ENCODE results near the gene ANKLE2. TPM values are rescaled to one million over a fixed set of nuclear protein-coding genes. Genes with fewer than 3 reads are reported as not detected.

ANKLE2 gene
- total and polyA plus RNA-seq, 2 of the 13 experiments (the other 11 are each of a cell fraction or from before 2014, with no cell fraction given) = 35.3 to 37.1 TPM

DNA sequence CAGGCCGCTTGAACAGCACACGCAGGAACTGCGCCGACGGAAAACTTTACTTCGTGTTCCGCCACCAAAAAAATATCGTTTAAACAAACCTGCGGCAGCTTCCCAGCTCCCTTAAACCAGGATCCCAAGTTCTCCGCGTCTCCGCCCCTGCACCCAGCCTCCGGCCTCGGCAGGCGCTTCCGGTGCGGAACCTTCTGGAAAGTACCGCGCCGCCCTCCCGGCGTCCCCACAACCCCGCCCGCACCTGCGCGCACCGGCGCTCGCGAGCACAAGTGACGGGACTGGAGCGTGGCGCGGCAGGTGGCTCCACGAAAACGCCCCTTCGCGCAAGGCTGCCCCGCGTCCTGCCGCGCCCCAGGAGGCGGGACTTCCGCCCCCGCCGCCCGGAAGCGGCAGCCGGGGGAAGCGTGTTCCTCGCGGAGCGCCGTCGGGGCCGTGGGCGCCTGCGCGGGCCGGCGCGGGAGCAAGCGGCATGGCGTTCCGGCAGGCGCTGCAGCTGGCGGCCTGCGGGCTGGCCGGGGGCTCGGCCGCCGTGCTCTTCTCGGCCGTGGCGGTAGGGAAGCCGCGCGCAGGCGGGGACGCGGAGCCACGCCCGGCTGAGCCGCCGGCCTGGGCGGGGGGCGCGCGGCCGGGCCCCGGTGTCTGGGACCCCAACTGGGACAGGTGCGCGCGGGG is 51.1 kb downstream of the ANKLE2 start, which contains the start of gene PGAM5 (continued):
- TF ChIP-seq KLF11 (CRISPR knock-in tag; IDR thresholded peaks at IDR 0.05) (no peak), PRMT3 (CRISPR knock-in tag; IDR thresholded peaks at IDR 0.05; ENCODE audit: borderline replicate concordance, low read depth) (no peak), ZIK1 (CRISPR knock-in tag; IDR thresholded peaks at IDR 0.05; ENCODE audit: borderline replicate concordance, low read depth) (0 out of 2 replicates have a peak, but pooled peaks have one; percentile 81), ZNF235 (CRISPR knock-in tag; IDR thresholded peaks at IDR 0.05; ENCODE audit: borderline replicate concordance) (0 out of 2 replicates have a peak, but pooled peaks have one; percentile 22), ELF3 (CRISPR knock-in tag; IDR thresholded peaks at IDR 0.05) (peak; percentile 63), ZXDC (CRISPR knock-in tag; IDR thresholded peaks at IDR 0.05) (0 out of 2 replicates have a peak, but pooled peaks have one; percentile 15), KLF16 (CRISPR knock-in tag; IDR thresholded peaks at IDR 0.05) (peak in 1 of 2 experiments; percentile 89; a peak in 2 of 4 replicates), STAT6 (CRISPR knock-in tag; IDR thresholded peaks at IDR 0.05; ENCODE audit: borderline replicate concordance) (no peak), HMG20B (CRISPR knock-in tag; conservative IDR thresholded peaks at IDR 0.05) (no peak), ATF5 (CRISPR knock-in tag; IDR thresholded peaks at IDR 0.05; ENCODE audit: low read depth) (0 out of 2 replicates have a peak, but pooled peaks have one; percentile 81), ZBTB44 (CRISPR knock-in tag; IDR thresholded peaks at IDR 0.05) (peak; percentile 83; the same call in 1 of the 2 replicates), ZNF34 (CRISPR knock-in tag; IDR thresholded peaks at IDR 0.05; ENCODE audit: borderline replicate concordance) (0 out of 2 replicates have a peak, but pooled peaks have one; percentile 38), HMGXB4 (CRISPR knock-in tag; IDR thresholded peaks at IDR 0.05; ENCODE audit: borderline replicate concordance in 1 of 2, low read depth in 1 of 2) (peak; percentile 41 to 76; a peak in 3 of 4 replicates), ZSCAN9 (CRISPR knock-in tag; IDR thresholded peaks at IDR 0.05; ENCODE audit: borderline replicate concordance) (peak; percentile 48; the same call in 1 of the 2 replicates), MED8 (CRISPR knock-in tag; IDR thresholded peaks at IDR 0.05; ENCODE audit: insufficient replicate concordance) (peak; percentile 26), ZNF704 (CRISPR knock-in tag; IDR thresholded peaks at IDR 0.05; ENCODE audit: borderline replicate concordance) (peak; percentile 68)
